SK-N-SH (cell line): ENCODE results near the gene WBP1L. TPM values are rescaled to one million over a fixed set of nuclear protein-coding genes. Genes with fewer than 3 reads are reported as not detected.

Experiments used
- CTCF ChIA-PET: fragments of 300-600, 350-600 bp; formaldehyde crosslinking; extraction: SDS; loops from one replicate; lab custom pipeline; 2021; lab: Yijun Ruan, JAX
- POLR2A ChIA-PET: fragments of 350-600 bp; sonication (Branson Sonifier 250); formaldehyde crosslinking; extraction: SDS; loops from one replicate; lab custom pipeline; 2020; ENCODE audit warnings: antibody characterized with exemption, inconsistent platforms; lab: Yijun Ruan, JAX
- DNase-seq: peaks from one replicate; pipeline ENCODE4 v3.0.0; 2012
- H2AFZ ChIP-seq: fragments of 200-600 bp; sonication (generic); 2 replicates; pipeline ENCODE4 v1.8.1; 2016; ENCODE audit warnings: antibody characterized with exemption, mild to moderate bottlenecking, low read depth
- H3F3A ChIP-seq: fragments of 200-600 bp; sonication (generic); replicated peaks from 2 replicates; pipeline ENCODE3; 2016; ENCODE audit warnings: antibody characterized with exemption, mild to moderate bottlenecking; ENCODE audit not compliant: insufficient read depth
- H3K27ac ChIP-seq, 2 experiments: fragments of 200-500 bp in 1 of 2; fragments of 200-600 bp in 1 of 2; sonication (Bioruptor generic) in 1 of 2; sonication (generic), shearing (Covaris generic) in 1 of 2; 2 replicates each; pipeline versions ENCODE4 v1.5.1 to v1.6.1; 2014 to 2016; ENCODE audit warnings: low read depth in 2 of 2, inconsistent platforms in 1 of 2, low read length in 1 of 2, mild to moderate bottlenecking in 1 of 2, mixed read lengths in 1 of 2
- H3K27me3 ChIP-seq: fragments of 200-600 bp; sonication (generic), shearing (Covaris generic); 2 replicates; pipeline ENCODE4 v1.6.1; 2016; ENCODE audit warnings: mixed run types; ENCODE audit not compliant: insufficient read depth
- H3K36me3 ChIP-seq, 2 experiments: fragments of 200-500 bp in 1 of 2; fragments of 200-600 bp in 1 of 2; sonication (Bioruptor generic) in 1 of 2; sonication (generic) in 1 of 2; replicated peaks in 1 of 2; 2 replicates each; pipeline versions ENCODE3 to v1.5.1; 2014 to 2016; ENCODE audit warnings: low read length in 1 of 2, mild to moderate bottlenecking in 1 of 2; ENCODE audit not compliant: insufficient read depth in 2 of 2, control insufficient read depth in 1 of 2
- H3K4me1 ChIP-seq, 2 experiments: fragments of 200-500 bp in 1 of 2; fragments of 200-600 bp in 1 of 2; sonication (Bioruptor generic) in 1 of 2; sonication (generic), shearing (Covaris generic) in 1 of 2; 2 replicates each; pipeline versions ENCODE4 v1.5.1 to v1.6.1; 2014 to 2016; ENCODE audit warnings: low read depth in 1 of 2, low read length in 1 of 2, mixed run types in 1 of 2; ENCODE audit not compliant: insufficient read depth in 2 of 2, control insufficient read depth in 1 of 2
- H3K4me2 ChIP-seq: fragments of 200-600 bp; sonication (generic), shearing (Covaris generic); 2 replicates; pipeline ENCODE4 v1.6.1; 2017; ENCODE audit warnings: mixed run types
- H3K4me3 ChIP-seq, 2 experiments: fragments of 200-500 bp in 1 of 2; fragments of 200-600 bp in 1 of 2; sonication (Bioruptor generic) in 1 of 2; sonication (generic), shearing (Covaris generic) in 1 of 2; 2 replicates each; pipeline versions ENCODE4 v1.5.1 to v1.8.1; 2014 to 2016; ENCODE audit warnings: low read depth in 2 of 2, inconsistent platforms in 1 of 2, low read length in 1 of 2, mild to moderate bottlenecking in 1 of 2, mixed read lengths in 1 of 2, moderate library complexity in 1 of 2
- H3K79me2 ChIP-seq: fragments of 200-600 bp; sonication (generic); 2 replicates; pipeline ENCODE4 v1.8.1; 2017; ENCODE audit warnings: mild to moderate bottlenecking; ENCODE audit not compliant: insufficient read depth
- H3K9ac ChIP-seq: fragments of 200-600 bp; sonication (generic); 2 replicates; pipeline ENCODE4 v1.6.1; 2017; ENCODE audit warnings: mixed run types
- H3K9me2 ChIP-seq: fragments of 200-600 bp; sonication (generic); 2 replicates; pipeline ENCODE4 v1.6.1; 2017; ENCODE audit warnings: mixed run types
- H3K9me3 ChIP-seq: fragments of 200-600 bp; sonication (generic); 2 replicates; pipeline ENCODE4 v1.6.1; 2017; ENCODE audit warnings: mixed run types, mild to moderate bottlenecking, moderate library complexity
- H4K20me1 ChIP-seq: fragments of 200-600 bp; sonication (generic); 2 replicates; pipeline ENCODE4 v1.6.1; 2017; ENCODE audit warnings: mild to moderate bottlenecking, mixed run types; ENCODE audit not compliant: insufficient read depth
- FOSL2 ChIP-seq: IDR thresholded peaks from 2 replicates; pipeline ENCODE4 v1.4.0; 2012; ENCODE audit warnings: low read depth, mild to moderate bottlenecking, moderate library complexity, borderline replicate concordance
- FOXJ3 ChIP-seq: sonication (generic); formaldehyde crosslinking; IDR thresholded peaks from 2 replicates; pipeline ENCODE4 v1.5.1; 2020; ENCODE audit warnings: mild to moderate bottlenecking, missing genetic modification reagents
- FOXM1 ChIP-seq: IDR thresholded peaks from 2 replicates; pipeline ENCODE4 v1.4.0; 2012; ENCODE audit warnings: low read depth, mild to moderate bottlenecking
- GABPA ChIP-seq: IDR thresholded peaks from 2 replicates; pipeline ENCODE4 v1.4.0; 2012; ENCODE audit warnings: low read depth, mild to moderate bottlenecking
- JUND ChIP-seq: IDR thresholded peaks from 2 replicates; pipeline ENCODE4 v1.4.0; 2012
- POLR2AphosphoS5 ChIP-seq: IDR thresholded peaks from 2 replicates; pipeline ENCODE4 v1.6.1; 2012; ENCODE audit warnings: low read depth, low read length
- RAD21 ChIP-seq: IDR thresholded peaks from 2 replicates; pipeline ENCODE4 v1.6.1; 2012; ENCODE audit warnings: mild to moderate bottlenecking, low read length
- RFX5 ChIP-seq: IDR thresholded peaks from 2 replicates; pipeline ENCODE4 v1.6.1; 2012; ENCODE audit warnings: mild to moderate bottlenecking, improper control_type of control experiment, low read length
- RXRA ChIP-seq: IDR thresholded peaks from 2 replicates; pipeline ENCODE4 v1.4.0; 2012; ENCODE audit warnings: low read depth, mild to moderate bottlenecking, borderline replicate concordance
- SIN3A ChIP-seq: IDR thresholded peaks from 2 replicates; pipeline ENCODE4 v1.6.1; 2012; ENCODE audit warnings: low read depth, mild to moderate bottlenecking, low read length, moderate library complexity, borderline replicate concordance
- SMC3 ChIP-seq: IDR thresholded peaks from 2 replicates; pipeline ENCODE4 v1.6.1; 2012; ENCODE audit warnings: low read depth, low read length, improper control_type of control experiment
- TCF12 ChIP-seq: IDR thresholded peaks from 2 replicates; pipeline ENCODE4 v1.4.0; 2012
- WGBS: methylation state at CpG from one replicate; pipeline ENCODE4 v1.1.6; 2017; ENCODE audit warnings: low lambda C conversion rate; 5-methylcytosine and 5-hydroxymethylcytosine counted together
- polyA plus RNA-seq, 3 experiments: library from polyadenylated mRNA; depleted of rRNA; stranded (reverse); fragments of >200 nt; gene quantifications; 2 replicates each; pipeline ENCODE4 v1.2.3, GENCODE V29; 2012
- TF ChIP-seq, protein P1 (sequence below): IDR thresholded peaks from 2 replicates; pipeline ENCODE4 v1.6.1; 2012; ENCODE audit warnings: mild to moderate bottlenecking, low read depth, low read length, moderate library complexity
- TF ChIP-seq, protein P2 (sequence below): IDR thresholded peaks from 2 replicates; pipeline ENCODE4; 2012
- TF ChIP-seq, protein P3 (sequence below): fragments of 150-350 bp; IDR thresholded peaks from 2 replicates; pipeline ENCODE4 v1.6.1; 2016; ENCODE audit warnings: mild to moderate bottlenecking, low read depth, low read length

The WBP1L gene
- polyA plus RNA-seq, 1 of the 3 experiments (the other 2 are of a cell fraction), result 22.8 TPM

DNA sequence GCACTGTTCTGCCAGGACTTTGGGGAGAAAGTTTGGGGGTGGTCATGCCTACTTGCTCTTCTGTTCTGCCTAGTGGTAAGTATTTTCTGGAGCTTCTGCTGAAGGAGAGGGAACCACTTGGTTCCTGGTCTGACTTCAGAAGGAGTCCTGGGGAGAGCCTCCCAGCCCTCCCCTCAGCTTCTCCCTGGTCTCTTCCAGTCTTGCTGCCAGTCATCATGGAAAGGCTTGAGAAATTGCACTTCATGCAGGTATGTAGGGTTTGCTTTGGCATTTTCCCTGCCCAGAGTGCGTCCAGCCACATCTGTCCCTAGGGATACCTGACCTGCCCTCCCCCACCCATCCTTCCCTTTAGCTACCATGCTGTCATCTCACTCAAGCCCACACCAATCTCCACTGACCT lies 11.1 kb upstream of the WBP1L start (continued):
- TF ChIP-seq, protein P1, sequence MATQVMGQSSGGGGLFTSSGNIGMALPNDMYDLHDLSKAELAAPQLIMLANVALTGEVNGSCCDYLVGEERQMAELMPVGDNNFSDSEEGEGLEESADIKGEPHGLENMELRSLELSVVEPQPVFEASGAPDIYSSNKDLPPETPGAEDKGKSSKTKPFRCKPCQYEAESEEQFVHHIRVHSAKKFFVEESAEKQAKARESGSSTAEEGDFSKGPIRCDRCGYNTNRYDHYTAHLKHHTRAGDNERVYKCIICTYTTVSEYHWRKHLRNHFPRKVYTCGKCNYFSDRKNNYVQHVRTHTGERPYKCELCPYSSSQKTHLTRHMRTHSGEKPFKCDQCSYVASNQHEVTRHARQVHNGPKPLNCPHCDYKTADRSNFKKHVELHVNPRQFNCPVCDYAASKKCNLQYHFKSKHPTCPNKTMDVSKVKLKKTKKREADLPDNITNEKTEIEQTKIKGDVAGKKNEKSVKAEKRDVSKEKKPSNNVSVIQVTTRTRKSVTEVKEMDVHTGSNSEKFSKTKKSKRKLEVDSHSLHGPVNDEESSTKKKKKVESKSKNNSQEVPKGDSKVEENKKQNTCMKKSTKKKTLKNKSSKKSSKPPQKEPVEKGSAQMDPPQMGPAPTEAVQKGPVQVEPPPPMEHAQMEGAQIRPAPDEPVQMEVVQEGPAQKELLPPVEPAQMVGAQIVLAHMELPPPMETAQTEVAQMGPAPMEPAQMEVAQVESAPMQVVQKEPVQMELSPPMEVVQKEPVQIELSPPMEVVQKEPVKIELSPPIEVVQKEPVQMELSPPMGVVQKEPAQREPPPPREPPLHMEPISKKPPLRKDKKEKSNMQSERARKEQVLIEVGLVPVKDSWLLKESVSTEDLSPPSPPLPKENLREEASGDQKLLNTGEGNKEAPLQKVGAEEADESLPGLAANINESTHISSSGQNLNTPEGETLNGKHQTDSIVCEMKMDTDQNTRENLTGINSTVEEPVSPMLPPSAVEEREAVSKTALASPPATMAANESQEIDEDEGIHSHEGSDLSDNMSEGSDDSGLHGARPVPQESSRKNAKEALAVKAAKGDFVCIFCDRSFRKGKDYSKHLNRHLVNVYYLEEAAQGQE, result no peak
- TF ChIP-seq TCF12 (no peak), SIN3A (no peak), FOXJ3 (CRISPR knock-in tag) (no peak), RAD21 (no peak)
- TF ChIP-seq, protein P2, sequence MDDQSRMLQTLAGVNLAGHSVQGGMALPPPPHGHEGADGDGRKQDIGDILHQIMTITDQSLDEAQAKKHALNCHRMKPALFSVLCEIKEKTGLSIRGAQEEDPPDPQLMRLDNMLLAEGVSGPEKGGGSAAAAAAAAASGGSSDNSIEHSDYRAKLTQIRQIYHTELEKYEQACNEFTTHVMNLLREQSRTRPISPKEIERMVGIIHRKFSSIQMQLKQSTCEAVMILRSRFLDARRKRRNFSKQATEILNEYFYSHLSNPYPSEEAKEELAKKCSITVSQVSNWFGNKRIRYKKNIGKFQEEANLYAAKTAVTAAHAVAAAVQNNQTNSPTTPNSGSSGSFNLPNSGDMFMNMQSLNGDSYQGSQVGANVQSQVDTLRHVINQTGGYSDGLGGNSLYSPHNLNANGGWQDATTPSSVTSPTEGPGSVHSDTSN, result no peak

DNA sequence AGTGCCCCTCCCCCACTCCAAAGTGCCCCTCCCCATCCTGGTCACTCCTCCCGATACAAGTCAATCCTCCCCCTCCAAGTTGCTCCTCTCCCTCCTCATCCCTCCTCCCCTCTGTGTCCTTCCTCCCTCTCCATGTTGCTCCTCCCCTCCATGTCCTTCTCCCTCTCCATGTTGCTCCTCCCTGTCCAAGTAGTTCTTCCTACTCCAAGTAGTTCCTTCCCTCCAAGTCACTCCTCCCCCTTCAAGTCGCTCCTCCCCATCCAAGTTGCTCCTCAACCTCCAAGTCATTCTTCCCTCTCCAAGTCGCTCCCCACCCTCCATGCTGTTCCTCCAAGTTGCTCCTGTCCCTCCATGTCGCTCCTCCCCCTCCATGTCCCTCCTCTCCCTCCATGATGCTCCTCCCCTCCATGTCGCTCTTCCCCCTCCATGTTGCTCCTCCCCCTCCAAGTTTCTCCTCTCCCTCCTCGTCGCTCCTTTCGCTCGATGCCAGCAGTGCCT lies 8.6 kb upstream of the WBP1L start:
- Histone ChIP-seq H3K27me3 (no peaks in the 10 kb centered on the region), H3K4me1 (peaks cover 0 to 11% of the 10 kb centered on the region in 2 experiments; a peak in 1 of 4 replicates), H3F3A (no peaks in the 10 kb centered on the region), H3K27ac (no peak overlapping the region), H2AFZ (no peak overlapping the region), H3K4me2 (no peak overlapping the region), H3K9me2 (no peaks in the 10 kb centered on the region), H3K9ac (no peak overlapping the region), H3K4me3 (no peak overlapping the region), H3K36me3 (peaks cover 5 to 9% of the 10 kb centered on the region in 2 experiments), H4K20me1 (no peaks in the 10 kb centered on the region)
- DNase-seq, result no peak
- POLR2A ChIA-PET, result no interaction called here
- 89% methylated on average over 9 of the region's 9 CpGs for WGBS
- no peak for TF ChIP-seq GABPA
- TF ChIP-seq, all 33 proteins: peak for 0
- CTCF ChIA-PET, result interaction anchor here (0.6 kb wide), 1 partner anchor 9 kb away, joined by 3 read pairs; no protein-coding TSS in a partner anchor
- Histone ChIP-seq H3K79me2 (no peaks in the 10 kb centered on the region), H3K9me3 (no peaks in the 10 kb centered on the region)

DNA sequence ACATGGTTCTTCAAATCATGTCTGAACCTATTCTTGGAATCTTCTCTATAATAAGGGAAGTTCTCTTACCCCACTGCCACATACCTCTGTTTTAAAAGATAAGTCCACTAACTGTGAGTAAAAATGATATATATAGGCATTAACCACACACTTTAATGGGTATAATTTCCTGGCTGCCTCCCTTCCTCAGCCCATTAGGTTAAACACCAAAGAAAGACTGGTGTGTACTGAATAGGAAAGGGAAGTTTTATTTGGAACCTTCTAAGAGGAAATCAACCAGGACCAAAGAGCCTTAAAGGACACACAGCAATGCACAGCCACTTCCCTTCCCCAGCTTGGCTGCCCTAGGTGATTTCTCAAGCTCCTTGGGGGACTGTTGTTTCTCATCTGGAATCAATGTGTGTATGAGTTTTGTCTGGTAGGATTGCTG lies 5.0 kb upstream of the WBP1L start:
- Histone ChIP-seq H3K27me3 (no peaks in the 10 kb centered on the region), H3K9ac (no peak overlapping the region), H2AFZ (no peak overlapping the region), H3K9me3 (no peaks in the 10 kb centered on the region), H4K20me1 (no peaks in the 10 kb centered on the region), H3K4me3 (no peak overlapping the region), H3K27ac (peak overlapping the region in 1 of 2 experiments; percentile 47; a peak in 1 of 4 replicates), H3K79me2 (no peaks in the 10 kb centered on the region), H3K4me2 (no peak overlapping the region), H3F3A (peaks cover 7% of the 10 kb centered on the region), H3K4me1 (peaks cover 0 to 8% of the 10 kb centered on the region in 2 experiments; a peak in 1 of 4 replicates), H3K36me3 (peaks cover 0 to 6% of the 10 kb centered on the region in 2 experiments), H3K9me2 (no peaks in the 10 kb centered on the region)
- DNase-seq, result no peak
- POLR2A ChIA-PET, result no interaction called here
- TF ChIP-seq RFX5 (no peak), JUND (no peak), SMC3 (no peak), GABPA (no peak), FOSL2 (no peak), FOXM1 (no peak), POLR2AphosphoS5 (no peak), RXRA (no peak)
- TF ChIP-seq, protein P3, sequence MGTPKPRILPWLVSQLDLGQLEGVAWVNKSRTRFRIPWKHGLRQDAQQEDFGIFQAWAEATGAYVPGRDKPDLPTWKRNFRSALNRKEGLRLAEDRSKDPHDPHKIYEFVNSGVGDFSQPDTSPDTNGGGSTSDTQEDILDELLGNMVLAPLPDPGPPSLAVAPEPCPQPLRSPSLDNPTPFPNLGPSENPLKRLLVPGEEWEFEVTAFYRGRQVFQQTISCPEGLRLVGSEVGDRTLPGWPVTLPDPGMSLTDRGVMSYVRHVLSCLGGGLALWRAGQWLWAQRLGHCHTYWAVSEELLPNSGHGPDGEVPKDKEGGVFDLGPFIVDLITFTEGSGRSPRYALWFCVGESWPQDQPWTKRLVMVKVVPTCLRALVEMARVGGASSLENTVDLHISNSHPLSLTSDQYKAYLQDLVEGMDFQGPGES, result no peak
- CTCF ChIA-PET, result interaction anchor here (1.0 to 2.3 kb wide), 3 partner anchors 61 to 163 kb away, joined by 3 to 6 read pairs (median 3); partner anchors contain the start of gene TRIM8
